Gastroesophageal sphincter (tissue), 3 donors: ENCODE measurements around the gene YY1.

Source experiments
- CTCF ChIP-seq, 4 experiments: fragments of 200-600 bp in 2 of 4; fragments of 450-650 bp in 2 of 4; sonication (generic) in 1 of 4; IDR thresholded peaks; one replicate each; pipeline ENCODE4 v1.5.1; 2017 to 2019; ENCODE audit warnings: antibody characterized with exemption in 4 of 4, mild to moderate bottlenecking in 2 of 4, moderate library complexity in 2 of 4
- POLR2A ChIP-seq, 2 donors: fragments of 450-650 bp; IDR thresholded peaks; one replicate each; pipeline ENCODE4 v1.6.1; 2017; ENCODE audit warnings: antibody characterized with exemption in 2 of 2, mild to moderate bottlenecking in 2 of 2, moderate library complexity in 1 of 2
- POLR2AphosphoS5 ChIP-seq: sonication (generic); formaldehyde crosslinking; IDR thresholded peaks from one replicate; pipeline ENCODE4 v1.6.1; 2017; ENCODE audit warnings: antibody characterized with exemption

- TF ChIP-seq CTCF (IDR thresholded peaks at IDR 0.05): no peak
- TF ChIP-seq POLR2AphosphoS5: no peak
- TF ChIP-seq POLR2A (IDR thresholded peaks at IDR 0.05): no peak
Measured at GRCh38 chr14:100288382-100289185, 49.6 kb downstream of the YY1 start.
